ENCODE results near the gene MATN1.
"Not testable (repeated sequence)": the region's sequence is repeated elsewhere in the genome, so short reads cannot be mapped to it uniquely, and the experiment has no call there.

Gene MATN1

GRCh38 chr1:30723331-30723755, at the start of gene MATN1:
MATN1 (minus strand) TSS chr1:30723585; CDS start chr1:30723551, 34 bp downstream.
- DNase-seq (ENCODE audit: low read depth), result no peak

DNA sequence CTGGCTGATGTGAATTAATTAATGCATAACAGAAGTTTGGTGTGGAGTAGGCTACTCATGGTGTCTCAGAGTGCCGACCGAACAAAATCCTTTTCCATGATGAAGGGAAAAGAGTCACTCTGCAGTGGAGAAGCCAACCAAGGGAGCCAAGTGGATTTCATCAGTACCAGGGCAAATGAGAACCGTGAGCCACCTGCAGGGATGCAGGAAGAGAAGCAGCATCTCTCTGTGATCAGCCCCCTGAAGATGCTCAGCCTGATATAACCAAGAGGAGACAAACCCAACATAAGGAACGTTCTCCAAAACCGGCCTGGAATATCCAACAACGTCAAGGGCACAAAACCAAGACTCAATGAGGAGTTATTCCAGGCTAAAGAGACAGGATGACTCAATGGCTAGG, 47.6 kb upstream of the MATN1 start:
- no peak for DNase-seq (ENCODE audit: low read depth)

DNA sequence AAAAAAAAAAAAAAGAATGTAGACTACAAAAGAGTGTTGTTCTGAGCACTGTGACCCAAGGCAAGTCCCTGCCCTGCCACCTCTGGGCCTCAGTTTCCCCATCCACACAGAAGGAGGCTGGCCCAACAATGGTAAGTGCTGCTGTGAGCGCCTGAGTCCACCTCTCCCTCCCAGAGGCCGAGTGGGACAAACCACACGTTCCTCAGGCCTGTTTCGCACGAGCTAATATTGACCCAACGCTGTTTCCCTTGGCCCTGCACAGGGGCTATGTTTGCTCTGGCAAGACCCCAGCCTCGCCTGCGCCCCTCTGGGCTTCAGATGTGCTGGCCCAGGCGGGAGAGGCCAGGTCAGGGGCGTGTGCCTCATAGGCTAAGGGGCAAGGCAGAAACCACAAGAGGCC, 46.8 kb upstream of the MATN1 start:
- DNase-seq (ENCODE audit: low read depth), result no peak

DNA sequence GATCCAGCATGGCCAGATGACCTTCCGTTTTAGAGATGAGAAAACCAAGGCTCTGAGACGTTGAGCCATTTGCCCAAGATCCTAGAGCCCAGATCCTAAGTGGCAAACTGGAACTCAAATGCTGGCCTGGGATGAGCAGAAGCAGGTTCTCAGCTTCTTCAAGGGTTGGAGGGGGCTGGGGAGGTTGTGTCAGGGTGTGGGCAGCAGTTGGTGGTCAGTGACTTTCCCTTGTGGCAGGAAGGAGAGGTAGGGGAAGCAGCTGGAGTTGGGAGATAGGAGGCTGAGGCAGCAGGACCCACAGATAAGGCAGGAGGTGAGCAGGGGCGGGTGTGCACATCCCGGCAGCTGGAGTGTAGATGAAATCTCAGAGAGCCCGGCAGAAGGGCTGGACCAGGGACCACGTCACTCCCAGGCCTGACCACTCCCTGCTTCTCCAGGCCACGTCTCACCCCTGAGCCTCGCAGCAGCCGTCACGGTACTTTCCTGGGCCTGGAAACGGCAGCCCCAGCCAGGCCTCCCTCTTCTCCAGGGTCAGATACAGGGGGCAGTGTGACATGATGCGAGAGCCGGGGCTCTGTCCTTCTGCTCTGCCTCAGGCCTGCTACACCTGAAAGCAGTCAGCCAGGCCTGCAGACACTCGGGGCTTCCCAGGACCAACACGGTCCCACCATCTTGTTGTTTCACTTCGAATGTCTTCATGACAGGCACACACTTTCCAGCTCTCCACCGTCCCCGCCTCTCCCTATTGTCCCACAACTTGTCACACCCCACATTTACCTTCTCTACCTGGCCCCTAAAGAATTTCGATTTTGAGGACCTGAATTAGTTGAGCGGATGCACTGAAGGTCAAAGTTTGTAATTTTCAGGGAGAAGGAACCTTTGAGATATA, 45.7 kb upstream of the MATN1 start:
- DNase-seq (ENCODE audit: low read depth), result no peak

- DNase-seq (ENCODE audit: low read depth), result no peak
Measured at GRCh38 chr1:30768159-30768829, 44.9 kb upstream of the MATN1 start.

- DNase-seq (ENCODE audit: low read depth), result not testable (repeated sequence)
Measured at GRCh38 chr1:30766948-30767347, 43.6 kb upstream of the MATN1 start.

- no peak for DNase-seq (ENCODE audit: low read depth)
Measured at GRCh38 chr1:30765556-30766434, 42.4 kb upstream of the MATN1 start.

GRCh38 chr1:30764939-30765555, 41.7 kb upstream of the MATN1 start:
- no peak for DNase-seq (ENCODE audit: low read depth)

DNA sequence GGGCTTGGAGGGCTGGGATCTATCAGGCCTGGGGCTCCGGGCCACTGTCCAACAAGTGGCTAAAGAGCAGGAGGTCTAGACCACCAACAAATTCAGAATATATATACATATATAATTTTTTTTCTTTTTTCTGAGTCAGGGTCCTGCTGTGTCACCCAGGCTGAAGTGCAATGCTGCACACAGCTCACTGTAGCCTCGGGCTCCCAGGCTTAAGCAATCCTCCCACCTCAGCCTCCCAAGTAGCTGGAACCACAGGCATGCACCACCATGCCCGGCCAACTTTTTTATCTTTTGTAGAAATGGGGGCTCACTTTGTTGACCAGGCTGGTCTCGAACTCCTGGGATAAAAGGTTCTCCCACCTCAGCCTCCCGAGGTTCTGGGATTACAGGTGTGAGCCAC, 41.0 kb upstream of the MATN1 start:
- no peak for DNase-seq (ENCODE audit: low read depth)

GRCh38 chr1:30763651-30764248, 40.4 kb upstream of the MATN1 start:
- no peak for DNase-seq (ENCODE audit: low read depth)

- DNase-seq (ENCODE audit: low read depth), result no peak
Measured at GRCh38 chr1:30762930-30763650, 39.7 kb upstream of the MATN1 start.

GRCh38 chr1:30762152-30762929, 39.0 kb upstream of the MATN1 start:
- DNase-seq (ENCODE audit: low read depth), result no peak

DNA sequence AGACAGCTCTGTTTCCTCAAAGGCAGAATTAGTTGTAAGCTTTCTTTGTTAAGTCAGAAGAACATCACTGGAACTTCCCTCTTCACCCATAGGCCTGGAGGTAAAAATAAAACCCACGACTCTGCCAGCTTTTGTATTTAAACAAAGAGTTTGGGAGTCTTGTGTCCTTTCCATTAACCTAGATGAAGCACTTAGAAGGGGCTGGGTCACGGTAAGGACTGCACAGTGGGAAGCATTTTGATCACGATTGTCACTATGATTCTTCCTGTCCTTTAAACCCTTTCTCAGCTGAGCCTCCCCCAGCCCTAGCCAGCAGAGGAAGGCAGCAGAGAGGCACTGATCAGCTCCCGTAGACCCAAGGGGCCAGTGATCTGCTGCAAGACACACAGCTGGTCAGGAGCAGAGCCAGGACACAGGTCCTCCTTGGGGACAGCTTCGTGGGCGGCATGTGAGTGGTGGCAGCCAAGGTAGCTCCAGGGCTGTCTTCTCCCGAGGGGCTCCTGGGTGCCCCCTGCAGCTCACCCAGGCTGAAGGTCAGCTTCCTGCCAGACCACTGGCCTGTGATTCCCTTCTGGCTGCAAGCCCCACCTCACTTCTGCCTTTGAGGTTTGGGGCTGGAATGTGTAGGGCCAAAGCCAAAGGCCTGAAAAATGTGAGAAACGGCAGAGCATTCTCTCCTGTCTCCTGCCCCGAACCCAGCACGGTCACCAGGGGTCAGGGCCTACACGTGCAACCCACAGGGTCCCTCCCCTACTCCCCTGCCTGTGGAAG, 38.2 kb upstream of the MATN1 start:
- DNase-seq (ENCODE audit: low read depth), result no peak

- DNase-seq (ENCODE audit: low read depth), result no peak
Measured at GRCh38 chr1:30760596-30761324, 37.4 kb upstream of the MATN1 start.

GRCh38 chr1:30759718-30760281, 36.4 kb upstream of the MATN1 start:
- DNase-seq (ENCODE audit: low read depth), result no peak

GRCh38 chr1:30758785-30759380, 35.5 kb upstream of the MATN1 start:
- no peak for DNase-seq (ENCODE audit: low read depth)

DNA sequence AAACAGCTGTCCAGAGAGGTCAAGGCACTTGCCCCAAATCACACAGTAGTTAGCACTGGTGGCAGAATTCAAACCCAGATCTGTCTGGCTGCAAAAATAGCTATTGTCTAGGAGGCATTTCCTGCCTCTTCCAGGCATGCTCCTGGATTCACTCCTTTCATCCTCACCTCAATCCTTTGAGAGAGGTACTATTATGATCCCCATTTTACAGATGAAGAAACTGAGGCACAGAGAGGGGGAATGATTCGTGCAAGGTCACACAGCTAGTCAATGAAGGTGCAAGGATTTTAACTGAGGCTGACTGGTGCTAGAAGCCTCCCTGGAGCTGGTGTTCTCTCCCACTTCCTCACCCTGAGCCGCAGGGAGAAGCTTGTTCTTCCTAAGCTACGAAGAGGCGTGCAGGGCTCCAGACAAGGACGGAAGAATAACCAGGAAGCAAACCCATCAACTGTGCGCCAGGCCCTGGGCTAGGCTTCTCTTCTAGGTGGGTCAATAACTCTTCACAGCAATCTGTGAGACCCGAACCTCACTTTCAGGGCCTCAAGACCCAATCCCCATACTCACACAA, 34.8 kb upstream of the MATN1 start:
- DNase-seq (ENCODE audit: low read depth), result no peak

All from stimulated activated CD8-positive, alpha-beta memory T cell treated with anti-CD3 and anti-CD28 coated beads, Interleukin-7, amount 100 ng/mL, for 24 hours (primary cell).